Adrenal gland (tissue), 12 donors: ENCODE data around the gene OLIG2. TPM values are rescaled to one million over a fixed set of nuclear protein-coding genes. Genes with fewer than 3 reads are reported as not detected.

ENCODE experiments used
- DNase-seq, 7 donors: peaks; one replicate each; pipeline ENCODE4 v3.0.0-alpha.2; 2019 to 2020
- H3K27ac ChIP-seq, 5 donors: fragments of 200-600 bp; sonication (generic) in 4 of 5; 1 replicate in 3 of 5; 2 replicates in 2 of 5; pipeline versions ENCODE4 v1.5.1 to v1.8.0; 2016 to 2020; ENCODE audit warnings: mild to moderate bottlenecking in 1 of 5
- H3K27me3 ChIP-seq: fragments of 200-600 bp; 2 replicates; pipeline ENCODE4 v1.8.0; 2021
- H3K36me3 ChIP-seq, 2 donors: fragments of 200-600 bp; replicated peaks in 1 of 2; 1 replicate in 1 of 2; 2 replicates in 1 of 2; pipeline versions ENCODE4 v1.5.1 to v1.8.0; 2018 to 2022
- H3K4me1 ChIP-seq, 2 donors: fragments of 200-600 bp; replicated peaks in 1 of 2; 1 replicate in 1 of 2; 2 replicates in 1 of 2; pipeline versions ENCODE4 v1.5.1 to v1.8.0; 2018 to 2021
- H3K4me3 ChIP-seq, 4 donors: fragments of 200-600 bp; sonication (generic) in 3 of 4; one replicate each; pipeline ENCODE4 v1.5.1; 2016 to 2018
- H3K9me3 ChIP-seq, 3 donors: fragments of 200-600 bp; sonication (generic) in 1 of 3; replicated peaks in 1 of 3; 1 replicate in 2 of 3; 2 replicates in 1 of 3; pipeline versions ENCODE4 v1.5.1 to v1.8.0; 2016 to 2021
- POLR2A ChIP-seq, 2 donors: fragments of 450-650 bp; IDR thresholded peaks; one replicate each; pipeline ENCODE4 v1.6.1; 2017; ENCODE audit warnings: antibody characterized with exemption in 2 of 2, mild to moderate bottlenecking in 2 of 2, moderate library complexity in 1 of 2
- WGBS, 4 donors: extraction: QIAGEN DNeasy Blood & Tissue Kit in 2 of 4; methylation state at CpG; one replicate each; pipeline versions ENCODE4 v1.1.5 to v1.1.7; 2013 to 2017; 5-methylcytosine and 5-hydroxymethylcytosine counted together
- intact Hi-C, 2 donors: fragments of 100-400 bp; cut with DNase I; formaldehyde crosslinking; loops; one replicate each; pipeline versions ENCODE4 v1.14.1 to v1.15.0; 2022 to 2023
- polyA plus RNA-seq, 3 donors: library from polyadenylated mRNA; stranded (reverse); fragments of 200-250 nt in 2 of 3; fragments of 350-450 nt in 1 of 3; fragmentation: Illumina TruSeq in 1 of 3; extraction: RNeasy Lipid Tissue Mini Kit (QIAGEN cat#74804) in 1 of 3; gene quantifications; one replicate each; pipeline ENCODE4 v1.2.3, GENCODE V29; 2013 to 2014
- total RNA-seq, 9 donors: library from RNA; depleted of rRNA in 4 of 9; stranded (reverse); fragments of >200 nt in 4 of 9; fragments of 120-200 nt in 1 of 9; fragmentation: NEBNext Ultra II Directional in 1 of 9; extraction: Animal tissue kit (Norgen Biotek cat#: 25700) in 1 of 9; gene quantifications; one replicate each; pipeline versions ENCODE4 v1.1.0 to v1.2.4, GENCODE V29; 2013 to 2023
- TF ChIP-seq, protein P1 (sequence below), 6 experiments: fragments of 450-650 bp in 4 of 6; fragments of 200-600 bp in 2 of 6; sonication (generic) in 1 of 6; IDR thresholded peaks; 1 replicate in 5 of 6; 2 replicates in 1 of 6; pipeline versions ENCODE4 v1.5.1 to v1.8.0; 2016 to 2021; ENCODE audit warnings: antibody characterized with exemption in 6 of 6, mild to moderate bottlenecking in 2 of 6, moderate library complexity in 1 of 6
- donor health status: healthy with polysubstance abuse.
- donor health status: Bipolar disorder and iron deficiency.
- donor health status: DM: yes; HTN: yes; CAD: no.
- donor health status: DM: no; HTN: no; CAD: no.
- donor health status: DM: no; HTN: no; CAD: no.
- donor health status: DM: yes; HTN: yes; CAD: no.

OLIG2 gene
- total and polyA plus RNA-seq, 12 donors, result 0.16 TPM; not detected in 11

DNA sequence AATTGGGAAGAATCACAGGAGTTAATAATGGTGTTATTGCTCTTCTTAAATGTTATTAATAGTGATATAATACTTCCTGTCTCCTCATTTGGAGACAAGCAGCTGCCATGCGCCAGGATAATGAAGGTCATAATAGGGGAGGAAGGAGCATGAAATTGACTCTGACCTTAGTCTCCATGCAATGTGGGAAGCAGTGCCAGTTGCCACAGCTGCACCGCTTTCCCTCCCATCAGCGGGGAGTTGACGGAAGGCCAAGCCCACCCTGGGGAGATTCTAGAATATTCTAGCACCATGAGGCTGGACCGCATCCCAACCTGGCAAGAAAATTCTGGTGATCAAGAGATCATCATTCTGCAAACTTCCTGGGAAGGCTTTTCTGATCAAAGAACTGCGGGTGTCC is 33.2 kb downstream of the OLIG2 start:
- 40 to 48% (median 47%) methylated on average over 6 of the region's 6 CpGs for WGBS, 4 donors
- H3K36me3 ChIP-seq, result no peaks in the 10 kb centered on the region
- no peak for DNase-seq
- intact Hi-C loops, result no loop called here
- H3K9me3 ChIP-seq, result no peaks in the 10 kb centered on the region
- no peak overlapping the region for H3K27ac ChIP-seq
- H3K4me1 ChIP-seq, result peaks cover 0 to 7% of the 10 kb centered on the region in 2 donors
- no peak overlapping the region for H3K4me3 ChIP-seq
- no peak for TF ChIP-seq POLR2A (IDR thresholded peaks at IDR 0.05)
- TF ChIP-seq, protein P1, sequence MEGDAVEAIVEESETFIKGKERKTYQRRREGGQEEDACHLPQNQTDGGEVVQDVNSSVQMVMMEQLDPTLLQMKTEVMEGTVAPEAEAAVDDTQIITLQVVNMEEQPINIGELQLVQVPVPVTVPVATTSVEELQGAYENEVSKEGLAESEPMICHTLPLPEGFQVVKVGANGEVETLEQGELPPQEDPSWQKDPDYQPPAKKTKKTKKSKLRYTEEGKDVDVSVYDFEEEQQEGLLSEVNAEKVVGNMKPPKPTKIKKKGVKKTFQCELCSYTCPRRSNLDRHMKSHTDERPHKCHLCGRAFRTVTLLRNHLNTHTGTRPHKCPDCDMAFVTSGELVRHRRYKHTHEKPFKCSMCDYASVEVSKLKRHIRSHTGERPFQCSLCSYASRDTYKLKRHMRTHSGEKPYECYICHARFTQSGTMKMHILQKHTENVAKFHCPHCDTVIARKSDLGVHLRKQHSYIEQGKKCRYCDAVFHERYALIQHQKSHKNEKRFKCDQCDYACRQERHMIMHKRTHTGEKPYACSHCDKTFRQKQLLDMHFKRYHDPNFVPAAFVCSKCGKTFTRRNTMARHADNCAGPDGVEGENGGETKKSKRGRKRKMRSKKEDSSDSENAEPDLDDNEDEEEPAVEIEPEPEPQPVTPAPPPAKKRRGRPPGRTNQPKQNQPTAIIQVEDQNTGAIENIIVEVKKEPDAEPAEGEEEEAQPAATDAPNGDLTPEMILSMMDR (IDR thresholded peaks at IDR 0.05), result no peak
- peaks cover 17% of the 10 kb centered on the region for H3K27me3 ChIP-seq

DNA sequence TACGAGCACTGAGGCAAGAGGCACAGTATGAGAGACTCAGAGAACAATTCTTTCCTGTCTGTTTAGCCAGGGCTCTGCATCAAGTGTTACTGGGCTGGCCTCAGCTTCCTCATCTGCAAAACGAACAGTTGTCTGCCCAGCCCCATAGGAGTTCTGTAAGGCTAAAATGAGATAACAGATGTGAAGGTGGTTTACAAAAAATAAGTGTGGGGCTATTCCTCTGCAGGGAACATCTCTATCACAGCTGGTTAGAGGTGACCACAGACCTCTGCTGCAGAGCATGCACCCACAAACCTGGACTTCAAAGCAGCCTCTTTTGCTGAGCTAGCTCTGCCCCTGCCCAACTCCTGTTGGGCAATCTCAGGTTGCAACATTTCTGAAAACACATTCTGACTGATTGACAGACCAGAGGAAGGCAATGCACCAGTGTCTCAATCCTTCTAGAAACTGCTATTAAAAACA is 33.7 kb downstream of the OLIG2 start:
- whole genome bisulfite sequencing, 4 donors, result 34 to 52% (median 40%) methylated on average over 2 of the region's 2 CpGs
- no peaks in the 10 kb centered on the region for H3K36me3 ChIP-seq
- TF ChIP-seq, protein P1 (IDR thresholded peaks at IDR 0.05), result no peak
- TF ChIP-seq POLR2A (IDR thresholded peaks at IDR 0.05), result no peak
- peaks cover 0 to 7% of the 10 kb centered on the region in 2 donors for H3K4me1 ChIP-seq
- no peaks in the 10 kb centered on the region for H3K9me3 ChIP-seq
- no peak overlapping the region for H3K27ac ChIP-seq
- intact Hi-C loops, result no loop called here
- no peak for DNase-seq
- H3K4me3 ChIP-seq, result no peak overlapping the region
- peaks cover 22% of the 10 kb centered on the region for H3K27me3 ChIP-seq

DNA sequence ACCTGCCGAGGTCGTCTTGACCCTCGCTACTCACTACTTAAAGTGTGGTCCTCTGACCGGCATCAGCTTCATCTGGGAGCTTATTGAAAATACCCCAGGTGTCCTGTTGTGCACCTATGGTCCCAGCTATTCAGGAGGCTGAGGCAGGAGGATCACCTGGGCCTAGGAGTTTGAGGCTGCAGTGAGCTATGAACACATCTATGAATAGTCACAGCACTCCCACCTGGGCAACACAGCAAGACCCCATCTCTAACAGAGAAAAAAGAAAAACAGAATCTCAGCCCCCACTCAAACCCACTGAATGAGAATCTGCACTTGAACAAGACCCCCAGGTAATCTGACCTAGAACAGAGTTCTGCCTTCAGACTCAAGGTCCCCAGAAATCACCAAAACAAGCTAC is 35.5 kb downstream of the OLIG2 start:
- Histone ChIP-seq H3K4me3 (no peak overlapping the region), H3K27ac (no peak overlapping the region), H3K4me1 (peaks cover 0 to 7% of the 10 kb centered on the region in 2 donors), H3K36me3 (no peaks in the 10 kb centered on the region), H3K27me3 (peaks cover 26% of the 10 kb centered on the region), H3K9me3 (no peaks in the 10 kb centered on the region)
- intact Hi-C loops, result no loop called here
- TF ChIP-seq, protein P1 (IDR thresholded peaks at IDR 0.05), result no peak
- TF ChIP-seq POLR2A (IDR thresholded peaks at IDR 0.05), result no peak
- DNase-seq, result no peak
- WGBS, 4 donors, result 92 to 96% (median 94%) methylated on average over 4 of the region's 4 CpGs

DNA sequence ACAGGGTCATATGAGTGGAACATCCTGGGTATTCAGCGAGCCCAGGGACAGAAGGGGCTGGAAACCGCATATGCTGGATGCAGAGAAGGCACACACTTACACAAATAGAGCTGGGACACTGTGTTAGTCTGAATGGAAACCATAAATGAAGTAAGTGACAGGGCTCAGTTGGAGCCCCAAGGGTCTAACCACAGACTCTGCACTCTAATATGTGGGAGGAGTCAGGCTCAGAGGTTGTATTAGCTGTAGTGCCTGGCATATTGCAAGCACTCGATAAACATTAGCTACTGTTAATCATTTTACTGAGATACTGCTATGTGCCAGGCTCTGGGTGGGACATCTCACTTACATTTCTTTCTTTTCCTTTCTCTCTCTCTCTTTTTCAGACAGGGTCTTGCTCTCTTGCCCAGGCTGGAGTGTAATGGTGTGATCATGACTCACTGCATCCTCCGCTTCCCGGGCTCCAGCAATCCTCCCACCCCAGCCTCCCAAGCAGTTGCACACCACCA is 37.7 kb downstream of the OLIG2 start:
- no peak for DNase-seq
- Histone ChIP-seq H3K9me3 (no peaks in the 10 kb centered on the region), H3K36me3 (no peaks in the 10 kb centered on the region), H3K4me3 (no peak overlapping the region), H3K27ac (no peak overlapping the region), H3K4me1 (peaks cover 0 to 6% of the 10 kb centered on the region in 2 donors), H3K27me3 (peaks cover 44% of the 10 kb centered on the region)
- WGBS, 4 donors, result 77 to 89% (median 82%) methylated on average over 5 of the region's 5 CpGs
- intact Hi-C loops, result no loop called here
- TF ChIP-seq POLR2A (IDR thresholded peaks at IDR 0.05), result no peak
- TF ChIP-seq, protein P1 (IDR thresholded peaks at IDR 0.05), result no peak
